Measurements from ENCODE around the gene OMD.
"Not testable (repeated sequence)": the region's sequence is repeated elsewhere in the genome, so short reads cannot be mapped to it uniquely, and the experiment has no call there.

OMD gene

DNA sequence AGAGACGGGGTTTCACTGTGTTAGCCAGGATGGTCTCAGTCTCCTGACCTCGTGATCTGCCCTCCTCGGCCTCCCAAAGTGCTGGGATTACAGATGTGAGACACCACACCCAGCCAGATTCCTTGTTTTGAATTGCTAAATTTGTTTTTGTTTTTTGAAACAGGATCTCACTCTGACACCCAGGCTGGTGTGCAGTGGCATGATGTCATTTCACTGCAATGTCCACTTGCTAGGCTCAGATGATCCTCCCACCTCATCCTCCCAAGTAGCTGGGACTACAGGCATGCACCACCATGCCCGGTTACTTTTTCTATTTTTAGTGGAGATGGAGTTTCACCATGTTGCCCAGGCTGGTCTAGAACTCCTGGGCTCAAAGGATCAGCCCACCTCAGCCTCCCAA is 13.1 kb downstream of the OMD start:
- DNase-seq (ENCODE audit: low read depth, low spot score), result not testable (repeated sequence)

DNA sequence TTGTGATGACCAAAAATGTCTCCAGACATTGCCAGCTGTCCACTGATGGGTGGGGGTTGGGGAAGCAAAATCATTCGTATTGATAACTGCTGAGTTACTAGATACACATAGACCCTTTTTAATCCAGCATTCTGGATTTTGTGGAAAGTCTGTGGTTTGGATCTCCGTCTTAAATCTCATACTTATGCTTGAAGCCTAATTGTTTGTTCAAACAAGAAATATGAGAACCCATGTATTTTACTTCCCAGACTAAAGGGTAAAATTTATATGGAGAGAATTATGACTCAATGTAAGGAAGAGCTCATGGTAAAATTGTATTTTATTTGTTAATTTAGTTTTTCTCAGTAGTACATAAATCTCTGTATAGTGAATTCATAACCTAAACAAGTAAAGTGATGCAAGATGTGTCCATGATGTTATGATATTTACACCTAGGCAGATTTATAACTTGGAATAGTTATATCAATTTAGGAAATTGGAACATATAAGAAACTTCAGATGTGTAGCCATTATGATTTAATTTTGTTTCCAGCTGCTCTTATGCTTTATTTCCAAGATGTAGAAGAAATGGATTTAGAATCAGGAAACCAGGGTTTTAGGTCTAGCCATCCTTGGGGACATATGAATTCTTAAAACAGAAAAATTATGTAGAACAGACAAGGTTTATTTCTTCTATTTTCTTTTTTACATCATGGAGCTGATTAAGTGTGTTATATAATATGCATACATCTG is 15.4 kb downstream of the OMD start:
- DNase-seq (ENCODE audit: low read depth, low spot score), result no peak

GRCh38 chr9:92407818-92408217 is 16.5 kb downstream of the OMD start:
- DNase-seq (ENCODE audit: low read depth, low spot score), result no peak

DNA sequence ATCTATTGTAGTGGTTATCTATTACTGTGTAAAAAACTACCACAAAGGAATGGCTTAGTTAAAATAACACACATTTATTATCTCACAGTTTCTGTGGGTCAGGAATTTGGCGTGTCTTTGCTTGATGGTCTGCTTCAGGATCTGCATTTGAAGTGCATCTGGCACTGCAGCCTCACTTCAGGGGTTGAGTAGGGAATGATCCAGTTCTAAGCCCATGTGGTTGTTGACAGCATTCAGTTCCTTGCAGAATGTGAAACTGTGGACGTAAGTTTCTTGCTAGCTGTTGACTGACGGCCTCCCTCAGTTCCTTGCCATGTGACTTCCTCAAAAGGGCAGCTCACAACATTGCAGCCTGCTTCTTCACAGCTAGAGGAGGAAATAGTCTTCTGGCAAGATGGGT is 17.8 kb downstream of the OMD start:
- DNase-seq (ENCODE audit: low read depth, low spot score), result peak; percentile 0

DNA sequence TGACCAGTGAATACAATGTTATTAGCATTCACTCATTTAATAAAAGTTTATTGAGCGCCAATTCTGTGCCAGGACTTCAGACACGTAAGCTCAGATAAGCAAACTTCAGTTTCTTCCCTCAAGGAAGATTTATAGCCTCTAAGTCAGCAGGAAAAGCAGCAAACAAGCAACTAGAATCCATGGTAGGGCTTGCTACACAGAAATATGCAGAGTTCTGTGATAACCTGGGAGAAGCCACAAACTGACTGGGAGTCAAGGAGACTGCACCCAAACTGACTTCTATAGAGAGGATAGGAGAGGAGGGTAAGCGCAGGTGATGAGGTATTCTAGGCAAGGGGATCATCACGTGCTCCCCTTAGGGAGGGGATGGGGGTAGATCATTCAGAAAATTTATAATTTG is 18.5 kb downstream of the OMD start:
- no peak for DNase-seq (ENCODE audit: low read depth, low spot score)

DNA sequence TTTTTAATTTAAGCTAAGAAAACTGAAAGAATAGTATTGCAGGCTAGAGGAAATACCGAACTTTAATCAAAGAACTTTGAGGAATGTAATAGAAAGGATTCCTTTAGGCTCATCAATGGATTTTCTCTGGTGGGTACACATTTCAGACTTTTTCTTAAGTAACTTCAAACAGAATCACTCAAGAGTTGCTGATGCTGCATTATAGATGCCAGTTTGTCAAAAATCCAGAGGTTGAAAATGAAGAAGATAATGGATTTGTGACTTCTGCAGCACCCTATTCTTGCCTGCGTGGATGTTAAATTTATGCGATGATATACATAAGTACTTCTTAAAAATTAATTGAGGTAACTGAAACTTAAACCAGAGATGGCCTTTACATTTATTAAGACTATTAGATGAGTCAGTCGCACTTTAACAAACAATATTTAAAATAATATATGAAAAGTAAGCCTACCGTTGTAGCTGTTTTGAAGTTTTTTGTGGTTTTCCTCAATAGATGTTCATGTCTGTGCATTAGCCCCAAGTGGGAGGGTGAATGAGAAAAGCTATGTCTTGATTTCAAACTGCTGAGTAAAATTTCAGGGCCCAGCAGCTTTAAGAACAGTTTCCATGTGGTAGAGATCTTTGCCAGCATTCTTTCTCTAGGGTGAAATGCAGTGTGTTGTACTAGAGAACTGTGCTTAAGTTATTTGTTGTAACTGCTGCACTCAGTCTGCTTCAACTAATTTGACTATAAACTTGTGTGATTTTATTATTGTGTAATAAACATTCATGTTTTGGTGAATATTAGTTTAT is 20.0 kb downstream of the OMD start, which contains the start of gene OGN:
OGN (minus strand) TSS at position 537 of the 795 bp plus-strand sequence. CDS start 1,171 bp downstream, outside the sequence.
- DNase-seq (ENCODE audit: low read depth, low spot score), result no peak

- DNase-seq (ENCODE audit: low read depth, low spot score), result no peak
Observed at GRCh38 chr9:92402826-92403745, 21.2 kb downstream of the OMD start.

DNA sequence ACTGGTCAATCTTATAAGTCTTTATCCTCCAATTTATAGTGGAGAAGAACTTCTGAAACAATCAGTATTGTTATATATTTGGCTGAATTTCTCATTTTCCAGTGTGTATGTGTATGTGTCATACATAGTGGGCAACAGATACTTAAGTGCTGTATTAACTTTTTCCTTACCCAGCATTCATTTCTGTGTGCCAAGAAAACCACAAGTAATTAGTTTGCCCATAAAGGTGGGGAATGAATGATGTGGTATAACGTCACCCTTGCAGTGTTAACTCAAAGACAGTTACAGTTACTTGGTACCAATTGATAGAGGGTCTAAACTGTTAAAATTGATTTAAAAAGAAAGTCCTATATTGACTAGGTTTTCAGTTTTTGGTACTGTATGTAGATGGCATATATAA is 21.9 kb downstream of the OMD start:
- no peak for DNase-seq (ENCODE audit: low read depth, low spot score)

DNA sequence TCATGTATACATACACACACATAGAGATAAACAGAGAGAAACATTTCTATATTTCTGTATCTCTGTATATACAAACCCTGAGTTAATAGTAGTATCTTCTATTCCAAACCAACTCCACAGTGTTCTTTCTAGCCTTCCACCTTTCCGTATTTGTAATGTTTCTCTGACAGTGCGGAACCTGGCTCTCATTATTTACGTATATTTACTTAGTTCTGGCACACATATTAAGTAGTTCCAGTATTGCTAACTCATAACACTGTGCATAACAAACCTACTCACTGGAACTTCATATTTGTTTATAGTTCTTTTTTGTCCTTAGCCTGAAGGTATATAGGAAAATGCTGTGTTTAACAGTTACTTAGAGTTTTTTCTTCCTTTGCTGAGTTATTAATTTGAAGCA is 26.4 kb downstream of the OMD start:
- DNase-seq (ENCODE audit: low read depth, low spot score), result no peak

DNA sequence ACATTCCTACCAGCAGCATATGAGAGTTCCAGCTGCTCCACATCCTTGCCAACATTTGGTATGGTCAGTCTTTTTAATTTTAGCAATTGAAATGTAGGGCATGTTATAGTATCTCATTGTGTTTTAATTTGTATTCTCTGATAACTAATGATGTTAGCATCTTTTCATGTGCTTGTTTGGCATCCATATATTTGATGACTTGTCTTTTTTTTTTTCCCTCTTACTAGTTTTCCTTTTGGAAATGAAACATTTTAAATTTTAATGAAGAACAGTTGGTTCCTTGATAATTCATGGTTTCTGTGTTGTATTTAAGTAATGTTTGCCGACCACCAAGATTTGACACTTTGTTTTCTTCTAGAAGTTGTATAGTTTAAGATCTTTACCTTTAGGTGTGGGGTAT is 28.7 kb downstream of the OMD start:
- DNase-seq (ENCODE audit: low read depth, low spot score), result no peak

DNA sequence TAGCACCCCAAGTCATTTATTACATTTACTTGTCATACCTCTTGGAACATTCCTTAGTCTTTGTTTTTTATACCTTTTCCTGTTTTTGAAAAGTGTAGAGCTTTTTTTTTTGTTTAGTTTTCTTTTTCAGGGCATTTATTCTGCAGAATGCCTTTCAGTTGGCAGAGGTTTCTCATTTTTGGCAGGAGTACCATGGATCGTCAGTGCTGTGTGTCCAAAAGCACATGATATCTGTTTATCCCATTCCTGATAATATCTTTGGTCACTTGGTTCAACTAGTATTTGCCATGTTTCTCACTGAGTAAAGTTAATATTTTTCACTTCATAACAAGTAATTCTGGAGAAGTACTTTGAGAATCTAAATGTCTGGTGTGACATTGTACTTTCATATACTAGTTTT is 30.6 kb downstream of the OMD start:
- DNase-seq (ENCODE audit: low read depth, low spot score), result no peak

DNA sequence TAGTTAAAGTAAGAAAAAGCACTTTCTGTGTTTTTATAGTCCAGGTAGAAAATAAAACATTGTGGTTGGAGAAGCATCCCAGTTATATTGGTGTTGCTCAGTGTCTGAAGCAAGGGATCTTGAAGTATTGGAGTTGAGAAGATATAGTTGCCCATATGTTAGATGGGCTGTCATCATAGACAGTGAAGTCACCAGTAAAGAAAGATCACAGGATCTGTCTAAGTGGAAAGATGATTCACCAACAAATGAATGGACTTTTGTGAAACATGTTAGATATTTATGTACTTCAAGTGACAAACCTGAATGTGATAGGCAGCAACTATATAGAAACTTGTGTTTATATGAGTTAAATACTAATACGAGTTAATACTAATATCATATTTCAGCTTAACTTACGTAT is 31.6 kb downstream of the OMD start:
- DNase-seq (ENCODE audit: low read depth, low spot score), result no peak

DNA sequence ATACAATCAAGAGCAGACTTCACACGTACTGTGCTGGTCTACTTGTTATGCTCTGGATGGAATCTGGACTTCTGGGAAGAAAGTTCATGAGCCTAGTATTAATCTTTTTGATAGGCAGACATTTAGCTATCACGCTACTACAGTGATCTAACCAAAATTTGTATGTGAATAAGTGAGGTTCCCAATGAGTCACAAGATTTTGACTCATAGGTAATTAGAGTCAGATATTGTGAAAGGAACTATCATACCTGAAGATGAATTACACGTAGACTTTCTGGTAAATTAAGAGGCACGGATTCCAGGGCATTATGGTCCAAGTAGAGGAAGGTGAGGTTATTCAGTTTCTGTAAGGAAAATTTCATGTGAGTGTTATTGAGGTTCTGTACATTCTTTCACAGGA is 38.3 kb downstream of the OMD start:
- no peak for DNase-seq (ENCODE audit: low read depth, low spot score)

DNA sequence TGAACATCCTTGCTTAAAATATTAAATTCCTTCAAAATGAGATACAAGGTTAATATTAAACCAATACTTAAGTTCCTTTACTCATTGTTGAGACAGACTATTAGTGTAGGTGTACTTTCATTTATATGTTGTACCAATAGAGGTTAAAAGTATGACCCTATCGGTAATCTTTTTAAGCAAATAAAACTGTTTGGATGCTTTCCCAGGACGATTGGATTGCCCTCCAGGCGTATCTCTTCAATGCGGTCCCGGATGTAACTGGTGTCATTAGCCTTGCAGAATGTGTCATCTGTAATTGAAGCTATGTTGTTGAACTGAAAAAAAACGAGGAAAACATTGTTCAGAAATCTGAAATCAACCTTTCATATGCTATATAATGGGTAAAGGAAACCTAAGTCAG is 38.8 kb downstream of the OMD start:
- no peak for DNase-seq (ENCODE audit: low read depth, low spot score)

DNA sequence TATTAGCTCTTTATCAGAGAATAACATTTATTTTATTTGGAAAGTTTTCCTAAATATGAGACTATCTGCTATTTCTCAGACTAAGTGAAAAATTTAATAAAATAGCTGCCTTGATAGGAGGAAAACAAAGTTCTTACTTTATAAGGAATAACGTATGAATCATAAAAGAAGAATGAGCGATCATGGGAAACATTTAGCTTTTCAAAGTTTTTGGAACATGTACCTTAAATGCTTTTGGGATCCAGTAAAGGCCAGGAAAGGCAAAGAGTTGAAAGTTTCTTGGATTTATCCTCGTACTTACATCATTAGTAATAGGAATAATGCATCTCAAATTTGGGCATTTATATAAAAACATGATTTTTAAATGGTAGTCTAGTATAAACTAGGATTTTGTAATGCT is 39.3 kb downstream of the OMD start:
- no peak for DNase-seq (ENCODE audit: low read depth, low spot score)

DNA sequence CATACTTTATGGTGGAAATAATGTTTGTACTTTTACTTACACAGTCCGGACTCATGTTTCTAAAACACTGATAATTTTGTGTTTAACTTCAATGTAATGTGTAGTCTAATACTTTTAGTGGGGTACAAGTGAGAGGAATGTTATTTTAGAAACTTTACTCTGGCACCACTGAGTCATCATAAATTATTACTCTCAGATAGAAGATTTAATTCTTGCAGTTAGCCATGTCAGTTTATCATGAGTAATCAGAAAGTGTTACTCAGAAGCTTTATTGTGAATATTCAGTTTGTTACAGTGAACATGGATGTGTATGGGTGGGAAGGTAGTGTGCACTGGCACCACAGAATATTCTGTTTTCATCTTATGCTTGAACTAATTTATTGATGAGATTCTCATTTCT is 39.9 kb downstream of the OMD start:
- DNase-seq (ENCODE audit: low read depth, low spot score), result no peak

DNA sequence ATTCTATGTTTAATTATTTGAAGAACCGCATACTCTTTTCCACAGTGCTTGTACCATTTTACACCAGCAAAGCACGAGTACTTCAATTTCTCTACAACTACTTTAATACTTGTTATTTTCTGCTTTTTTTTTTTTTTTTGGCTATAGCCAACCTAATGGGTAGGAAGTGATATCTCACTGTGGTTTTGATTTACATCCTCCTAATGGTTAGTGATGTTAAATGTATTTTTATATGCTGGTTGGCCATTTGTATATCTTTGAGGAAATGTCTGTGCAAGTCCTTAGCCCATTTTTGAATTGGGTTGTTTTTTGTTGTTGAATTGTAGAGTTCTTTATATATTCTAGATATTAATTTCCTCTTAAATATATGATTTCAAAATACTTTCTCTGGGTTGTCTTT is 42.5 kb downstream of the OMD start:
- no peak for DNase-seq (ENCODE audit: low read depth, low spot score)

DNA sequence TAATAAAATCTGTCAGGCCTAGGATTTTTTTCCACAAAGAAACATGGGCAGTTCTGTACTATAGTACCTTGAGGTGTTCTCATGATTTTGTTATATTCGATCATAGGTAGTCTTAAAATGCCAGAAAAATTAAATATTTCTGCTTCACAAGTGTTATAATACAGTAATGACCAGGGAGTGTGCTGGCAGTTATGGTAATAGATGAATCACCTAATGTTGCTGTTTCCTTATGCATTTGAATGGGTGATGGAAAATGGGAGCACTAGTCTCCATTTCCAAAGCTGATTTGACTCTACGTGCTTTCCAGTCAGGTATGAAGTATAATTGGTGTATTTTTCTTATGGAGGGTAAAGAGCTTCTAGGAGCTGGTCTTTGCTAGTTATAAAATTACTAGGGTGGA is 43.7 kb downstream of the OMD start:
- DNase-seq (ENCODE audit: low read depth, low spot score), result no peak

DNA sequence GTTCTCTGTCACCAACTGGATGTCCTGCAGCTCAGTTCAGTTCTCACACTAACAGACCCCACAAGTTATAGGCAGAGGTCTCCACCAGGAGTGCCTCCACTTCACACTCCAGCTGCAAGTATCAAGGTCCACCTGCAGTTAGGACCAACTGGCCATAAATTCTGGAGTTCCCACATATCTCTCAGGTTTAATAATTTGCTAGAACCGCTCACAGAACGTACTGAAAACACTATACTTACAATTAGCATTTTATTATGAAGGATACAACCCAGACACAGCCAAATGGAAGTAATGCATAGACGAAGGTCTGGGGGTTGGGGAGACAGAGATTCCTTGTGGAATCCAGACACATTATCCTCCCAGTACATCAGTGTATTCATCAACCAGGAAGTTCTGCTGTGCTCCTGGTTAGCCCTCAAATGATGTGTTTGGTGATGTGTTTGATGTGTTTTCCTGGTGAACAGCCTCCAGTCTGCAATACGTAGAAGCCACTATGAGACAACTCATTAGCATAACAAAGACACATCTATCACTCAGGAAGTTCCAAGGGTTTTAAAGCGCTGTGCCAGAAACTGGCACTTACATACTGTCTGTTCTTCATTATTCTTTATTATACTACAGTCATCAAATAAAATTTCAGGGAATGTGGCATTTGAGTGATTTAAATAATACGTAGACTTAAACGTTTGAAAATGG is 45.3 kb downstream of the OMD start:
- no peak for DNase-seq (ENCODE audit: low read depth, low spot score)

- no peak for DNase-seq (ENCODE audit: low read depth, low spot score)
Observed at GRCh38 chr9:92377876-92378275, 46.4 kb downstream of the OMD start.

DNA sequence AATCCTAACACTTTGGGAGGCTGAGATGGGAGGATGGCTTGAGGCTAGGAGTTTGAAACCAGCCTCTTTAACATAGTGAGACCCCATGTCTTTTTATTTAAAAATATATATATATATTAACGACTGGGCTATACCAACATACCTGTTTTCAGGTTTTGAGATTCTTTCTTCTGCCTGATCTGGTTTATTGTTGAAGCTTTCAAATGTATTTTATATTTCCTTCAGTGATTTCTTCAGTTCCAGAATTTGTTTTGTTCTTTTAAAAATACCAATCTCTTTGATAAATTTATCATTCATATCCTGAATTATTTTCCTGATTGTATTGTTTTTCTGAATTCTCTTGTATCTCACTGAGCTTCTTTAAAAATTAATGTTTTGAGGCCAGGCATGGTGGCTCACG is 51.1 kb downstream of the OMD start:
- no peak for DNase-seq (ENCODE audit: low read depth, low spot score)

DNA sequence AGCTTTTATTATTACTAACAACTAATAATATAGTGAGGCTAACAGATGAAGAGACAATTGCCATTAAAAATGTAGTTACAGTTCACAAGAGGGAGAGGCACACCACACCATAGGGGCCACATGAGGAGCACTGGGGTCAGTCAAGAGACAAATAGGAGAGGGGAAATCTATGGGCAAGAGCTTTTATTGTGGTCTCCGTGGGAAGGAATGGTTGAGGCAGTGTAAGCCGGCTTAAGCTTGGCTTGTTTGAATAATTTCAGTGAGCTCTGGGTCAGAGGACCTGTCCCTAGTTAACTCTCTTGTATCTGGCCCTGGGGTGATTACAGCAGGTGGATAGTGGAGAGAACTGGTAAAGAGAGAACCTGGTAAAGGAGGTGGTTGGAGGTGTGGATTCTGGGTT is 55.2 kb downstream of the OMD start:
- no peak for DNase-seq (ENCODE audit: low read depth, low spot score)

All from activated CD4-positive, CD25-positive, alpha-beta regulatory T cell treated with anti-CD3 and anti-CD28 coated beads, Interleukin-2, amount 50 U/mL, for 16 hours (primary cell).